Esophagus squamous epithelium (tissue), 5 donors: Measurements from ENCODE around the gene CACNB4. TPM values are rescaled to one million over a fixed set of nuclear protein-coding genes. Genes with fewer than 3 reads are reported as not detected.

Experiments used
- DNase-seq: peaks from one replicate; lab custom pipeline; 2025; lab: John Stamatoyannopoulos, UW
- H3K27ac ChIP-seq, 4 donors: fragments of 200-600 bp; sonication (generic); one replicate each; pipeline ENCODE4 v1.5.1; 2016 to 2019; ENCODE audit warnings: mild to moderate bottlenecking in 1 of 4
- H3K27me3 ChIP-seq, 4 donors: fragments of 200-600 bp; sonication (generic); 1 replicate in 3 of 4; 2 replicates in 1 of 4; pipeline versions ENCODE4 v1.5.1 to v1.6.0; 2017 to 2021; ENCODE audit warnings: antibody characterized with exemption in 1 of 4
- H3K36me3 ChIP-seq, 3 donors: fragments of 200-600 bp; sonication (generic); one replicate each; pipeline ENCODE4 v1.5.1; 2016 to 2019
- H3K4me1 ChIP-seq, 3 donors: fragments of 200-600 bp; sonication (generic); one replicate each; pipeline ENCODE4 v1.5.1; 2017 to 2019
- H3K4me3 ChIP-seq, 4 donors: fragments of 200-600 bp; sonication (generic); 1 replicate in 3 of 4; 2 replicates in 1 of 4; pipeline ENCODE4 v1.5.1; 2016 to 2019; ENCODE audit warnings: mild to moderate bottlenecking in 2 of 4, moderate library complexity in 1 of 4
- H3K9me3 ChIP-seq, 3 donors: fragments of 200-600 bp; sonication (generic); one replicate each; pipeline ENCODE4 v1.5.1; 2016 to 2019
- POLR2A ChIP-seq, 4 donors: fragments of 450-650 bp; IDR thresholded peaks; one replicate each; pipeline ENCODE4 v1.6.1; 2017; ENCODE audit warnings: antibody characterized with exemption in 4 of 4, mild to moderate bottlenecking in 4 of 4, moderate library complexity in 3 of 4
- WGBS, 2 donors: methylation state at CpG; one replicate each; pipeline ENCODE4 v1.1.5; 2018; 5-methylcytosine and 5-hydroxymethylcytosine counted together
- intact Hi-C: fragments of 100-400 bp; cut with DNase I; formaldehyde crosslinking; loops from one replicate; pipeline ENCODE4 v1.15.0; 2022
- total RNA-seq, 4 donors: library from RNA; depleted of rRNA; stranded (reverse); fragments of >200 nt; gene quantifications; one replicate each; pipeline ENCODE4 v1.1.0, GENCODE V29; 2016
- TF ChIP-seq, protein P1 (sequence below), 6 experiments: fragments of 450-650 bp in 4 of 6; fragments of 200-600 bp in 2 of 6; sonication (generic) in 2 of 6; IDR thresholded peaks; one replicate each; pipeline ENCODE4 v1.5.1; 2016 to 2019; ENCODE audit warnings: antibody characterized with exemption in 6 of 6, mild to moderate bottlenecking in 4 of 6, moderate library complexity in 4 of 6
- donor health status: DM: yes; HTN: yes; CAD: no.

The CACNB4 gene
- total RNA-seq, 4 donors from 2014 or later, result 6.1 to 11.1 (median 7.2) TPM

DNA sequence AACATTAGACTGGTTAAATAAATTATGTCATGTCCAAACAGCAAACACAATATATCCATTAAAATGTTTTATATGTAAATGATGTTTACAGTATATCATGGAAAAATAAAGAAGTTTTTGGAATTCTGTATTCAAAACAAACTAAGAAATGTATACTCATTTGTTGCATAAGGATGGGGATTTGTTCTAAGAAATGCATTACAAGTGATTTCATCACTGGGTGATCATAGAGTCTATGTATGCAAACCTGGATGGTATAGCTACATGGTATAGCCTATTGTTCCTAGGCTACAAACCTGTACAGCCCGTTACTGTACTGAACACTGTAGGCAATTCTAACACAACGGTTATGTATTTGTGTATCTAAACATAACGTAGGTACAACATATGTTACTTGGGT, 305.7 kb downstream of the CACNB4 start:
- Histone ChIP-seq H3K4me3 (no peak overlapping the region), H3K9me3 (no peaks in the 10 kb centered on the region), H3K27me3 (no peaks in the 10 kb centered on the region), H3K27ac (no peak overlapping the region), H3K36me3 (peaks cover 0 to 35% (median 0%) of the 10 kb centered on the region in 3 donors), H3K4me1 (no peaks in the 10 kb centered on the region)
- no peak for DNase-seq
- no peak for TF ChIP-seq POLR2A (IDR thresholded peaks at IDR 0.05)
- TF ChIP-seq, protein P1, sequence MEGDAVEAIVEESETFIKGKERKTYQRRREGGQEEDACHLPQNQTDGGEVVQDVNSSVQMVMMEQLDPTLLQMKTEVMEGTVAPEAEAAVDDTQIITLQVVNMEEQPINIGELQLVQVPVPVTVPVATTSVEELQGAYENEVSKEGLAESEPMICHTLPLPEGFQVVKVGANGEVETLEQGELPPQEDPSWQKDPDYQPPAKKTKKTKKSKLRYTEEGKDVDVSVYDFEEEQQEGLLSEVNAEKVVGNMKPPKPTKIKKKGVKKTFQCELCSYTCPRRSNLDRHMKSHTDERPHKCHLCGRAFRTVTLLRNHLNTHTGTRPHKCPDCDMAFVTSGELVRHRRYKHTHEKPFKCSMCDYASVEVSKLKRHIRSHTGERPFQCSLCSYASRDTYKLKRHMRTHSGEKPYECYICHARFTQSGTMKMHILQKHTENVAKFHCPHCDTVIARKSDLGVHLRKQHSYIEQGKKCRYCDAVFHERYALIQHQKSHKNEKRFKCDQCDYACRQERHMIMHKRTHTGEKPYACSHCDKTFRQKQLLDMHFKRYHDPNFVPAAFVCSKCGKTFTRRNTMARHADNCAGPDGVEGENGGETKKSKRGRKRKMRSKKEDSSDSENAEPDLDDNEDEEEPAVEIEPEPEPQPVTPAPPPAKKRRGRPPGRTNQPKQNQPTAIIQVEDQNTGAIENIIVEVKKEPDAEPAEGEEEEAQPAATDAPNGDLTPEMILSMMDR (IDR thresholded peaks at IDR 0.05), result no peak
- intact Hi-C loops, result no loop called here
- WGBS, 2 donors, result 95% methylated on average over 3 of the region's 3 CpGs

DNA sequence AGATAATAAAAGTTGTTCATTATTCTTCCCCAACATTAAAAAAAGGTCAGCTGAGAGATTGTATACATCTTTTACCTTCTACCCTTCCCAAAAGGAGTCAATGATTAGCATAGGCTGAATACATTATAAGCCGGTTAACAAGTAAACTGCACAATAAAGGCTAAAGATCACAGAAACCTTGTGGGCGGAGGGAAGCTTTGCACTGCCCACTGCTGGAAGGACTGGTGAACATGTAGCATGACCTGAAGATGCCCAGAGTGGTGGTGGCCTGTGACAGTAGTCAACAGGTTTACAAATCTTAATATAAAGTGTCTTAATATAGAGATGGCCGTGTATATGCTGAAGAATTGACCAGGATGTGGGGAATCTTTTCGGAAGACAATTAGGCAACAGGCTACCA, 306.3 kb downstream of the CACNB4 start:
- no peaks in the 10 kb centered on the region for H3K27me3 ChIP-seq
- no peak for DNase-seq
- 95 to 99% methylated on average over 4 of the region's 4 CpGs for WGBS, 2 donors
- TF ChIP-seq, protein P1 (IDR thresholded peaks at IDR 0.05), result no peak
- no peak for TF ChIP-seq POLR2A (IDR thresholded peaks at IDR 0.05)
- no peak overlapping the region for H3K27ac ChIP-seq
- H3K36me3 ChIP-seq, result peaks cover 0 to 38% (median 0%) of the 10 kb centered on the region in 3 donors
- H3K9me3 ChIP-seq, result no peaks in the 10 kb centered on the region
- H3K4me3 ChIP-seq, result no peak overlapping the region
- no peaks in the 10 kb centered on the region for H3K4me1 ChIP-seq
- intact Hi-C loops, result no loop called here

DNA sequence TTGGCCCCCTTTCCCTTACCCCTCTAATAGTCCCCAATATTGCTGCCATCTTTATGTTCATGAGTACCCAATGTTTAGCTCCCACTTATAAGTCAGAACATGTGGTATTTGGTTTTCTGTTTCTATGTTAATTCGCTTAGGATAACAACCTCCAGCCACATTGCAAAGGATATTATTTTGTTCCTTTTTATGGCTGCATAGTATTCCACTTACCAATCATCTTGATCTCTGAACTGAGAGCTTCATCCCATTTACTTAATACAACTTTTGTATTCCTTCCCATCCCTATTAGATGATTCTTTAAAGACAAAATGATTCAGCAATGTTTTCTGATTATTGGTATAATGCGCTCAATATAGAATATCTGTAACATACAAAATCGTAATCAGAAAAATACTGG, 307.3 kb downstream of the CACNB4 start:
- no peak for DNase-seq
- Histone ChIP-seq H3K9me3 (no peaks in the 10 kb centered on the region), H3K27me3 (no peaks in the 10 kb centered on the region), H3K27ac (no peak overlapping the region), H3K4me3 (no peak overlapping the region), H3K4me1 (no peaks in the 10 kb centered on the region), H3K36me3 (peaks cover 0 to 35% (median 0%) of the 10 kb centered on the region in 3 donors)
- TF ChIP-seq, protein P1 (IDR thresholded peaks at IDR 0.05), result no peak
- TF ChIP-seq POLR2A (IDR thresholded peaks at IDR 0.05), result no peak
- WGBS, 2 donors, result 95% methylated on average over 3 of the region's 3 CpGs
- intact Hi-C loops, result no loop called here

DNA sequence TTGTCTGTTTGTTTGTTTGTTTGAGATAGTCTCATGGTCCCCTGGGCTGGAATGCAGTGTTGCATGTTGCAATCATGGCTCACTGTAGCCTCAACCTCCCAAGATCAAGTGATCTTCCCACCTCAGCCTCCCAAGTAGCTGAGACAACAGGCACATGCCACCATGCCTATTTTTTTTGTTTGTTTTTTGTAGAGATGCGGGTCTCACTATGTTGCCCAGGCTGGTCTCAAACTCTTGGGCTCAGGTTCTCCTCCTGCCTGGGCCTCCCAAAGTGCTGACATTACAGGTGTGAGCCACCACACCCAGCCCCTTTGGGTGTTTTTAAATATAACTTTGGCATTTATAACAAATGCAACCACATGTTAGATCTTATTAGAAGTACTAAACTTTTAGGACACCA, 308.2 kb downstream of the CACNB4 start:
- H3K4me3 ChIP-seq, result no peak overlapping the region
- intact Hi-C loops, result no loop called here
- no peak for DNase-seq
- no peaks in the 10 kb centered on the region for H3K27me3 ChIP-seq
- 92 to 100% methylated on average over 1 of the region's 1 CpG for WGBS, 2 donors
- H3K36me3 ChIP-seq, result peaks cover 0 to 41% (median 0%) of the 10 kb centered on the region in 3 donors
- H3K27ac ChIP-seq, result no peak overlapping the region
- TF ChIP-seq POLR2A (IDR thresholded peaks at IDR 0.05), result no peak
- TF ChIP-seq, protein P1 (IDR thresholded peaks at IDR 0.05), result no peak
- H3K4me1 ChIP-seq, result no peaks in the 10 kb centered on the region
- H3K9me3 ChIP-seq, result no peaks in the 10 kb centered on the region

DNA sequence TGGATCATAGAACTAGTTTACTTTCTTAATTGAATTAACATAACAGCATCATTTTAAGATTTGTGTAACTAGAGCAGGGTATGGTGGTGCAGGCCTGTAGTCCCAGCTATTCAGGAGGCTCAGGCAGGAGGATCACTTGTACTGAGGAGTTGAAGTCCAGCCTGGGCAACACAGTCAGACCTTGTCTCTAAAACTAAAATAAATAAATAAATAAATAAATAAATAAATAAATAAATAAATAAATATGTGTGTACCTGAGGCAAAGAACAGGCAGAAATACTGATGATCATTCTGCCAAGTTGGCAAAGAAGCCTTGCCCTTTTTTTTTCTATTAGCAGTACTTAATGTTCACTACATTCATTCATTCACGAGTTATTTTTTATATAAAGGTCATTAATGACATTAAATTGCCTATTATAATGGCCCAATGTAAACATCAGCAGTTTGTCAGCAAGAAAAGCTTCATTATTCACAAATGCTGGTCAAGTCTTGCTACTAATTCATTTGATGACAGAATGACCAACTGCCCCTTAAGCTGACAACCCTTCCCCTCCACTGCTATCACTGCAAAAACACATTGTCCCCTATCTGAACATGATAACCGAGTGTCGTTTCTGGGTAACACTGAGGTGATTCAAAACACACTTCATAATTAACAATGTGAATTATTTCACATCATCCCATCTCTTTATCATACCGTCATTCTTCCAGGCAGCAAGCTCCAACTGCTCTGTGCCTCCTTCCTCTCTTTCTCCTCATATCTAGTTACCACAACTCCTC, 309.6 kb downstream of the CACNB4 start:
- Histone ChIP-seq H3K27ac (no peak overlapping the region), H3K36me3 (peaks cover 0 to 46% (median 0%) of the 10 kb centered on the region in 3 donors), H3K9me3 (no peaks in the 10 kb centered on the region), H3K4me1 (no peaks in the 10 kb centered on the region), H3K27me3 (no peaks in the 10 kb centered on the region), H3K4me3 (no peak overlapping the region)
- 85 to 93% methylated on average over 4 of the region's 4 CpGs for WGBS, 2 donors
- no peak for DNase-seq
- TF ChIP-seq, protein P1 (IDR thresholded peaks at IDR 0.05), result no peak
- no peak for TF ChIP-seq POLR2A (IDR thresholded peaks at IDR 0.05)
- intact Hi-C loops, result no loop called here
